Measurements from ENCODE around the gene CTNNA1.
A peak's percentile ranks its signal among the peaks of the same experiment; 100 is the strongest.

CTNNA1 gene

DNA sequence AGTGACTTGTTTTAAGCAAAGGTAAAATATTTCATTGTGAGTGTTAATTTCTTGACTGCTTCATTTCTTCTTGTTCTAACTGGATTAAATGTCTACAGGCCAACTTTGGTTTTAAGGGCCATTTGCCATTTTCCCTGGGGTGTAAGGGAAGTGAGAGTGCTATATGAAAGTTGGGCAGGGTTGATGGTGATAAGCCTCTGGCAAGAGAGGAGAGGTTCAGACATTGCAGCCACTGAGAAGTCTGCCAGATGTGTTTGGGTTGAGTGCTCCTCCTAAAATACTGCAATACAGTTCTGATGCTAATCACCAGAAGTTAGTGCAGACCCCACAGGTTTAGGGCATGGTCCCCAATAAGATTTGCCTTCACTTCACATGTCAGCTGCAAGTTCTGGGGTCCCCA, 136.8 kb downstream of the CTNNA1 start:
- H3K4me3 ChIP-seq (ENCODE audit: low read depth, low read length), result no peak overlapping the region
- no peak overlapping the region for H2AFZ ChIP-seq (ENCODE audit: low read length, unreplicated experiment)
- no peak overlapping the region for H3K27ac ChIP-seq (ENCODE audit: low read depth, low read length)
- H3K27me3 ChIP-seq (ENCODE audit: insufficient read depth, low read length), result no peaks in the 10 kb centered on the region
- H3K4me1 ChIP-seq (ENCODE audit: control insufficient read depth, insufficient read depth, low read length, unreplicated experiment), result no peaks in the 10 kb centered on the region
- H3K36me3 ChIP-seq (ENCODE audit: insufficient read depth, low read length), result peaks cover 51% of the 10 kb centered on the region
- H3K79me2 ChIP-seq (ENCODE audit: control insufficient read depth, insufficient read depth, low read length, unreplicated experiment), result peaks cover 4% of the 10 kb centered on the region

DNA sequence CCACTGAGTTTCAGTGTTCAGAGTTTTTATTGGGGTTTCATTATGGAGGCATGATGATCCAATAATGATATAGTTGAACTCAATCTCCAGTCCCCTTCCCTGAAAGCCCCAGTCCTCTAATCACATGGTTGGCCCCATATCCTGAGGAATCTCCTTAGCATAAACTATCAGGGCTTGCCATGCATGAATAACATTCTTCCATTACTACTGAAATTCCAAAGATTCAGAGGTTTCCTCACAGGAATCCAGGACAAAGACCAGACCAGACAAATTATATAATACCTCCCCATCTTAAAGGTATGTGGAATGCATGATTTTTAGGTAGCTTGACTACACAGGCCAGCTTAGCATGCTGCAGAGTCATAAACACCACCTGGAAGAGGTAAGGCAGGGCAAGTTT, 137.4 kb downstream of the CTNNA1 start:
- H2AFZ ChIP-seq (ENCODE audit: low read length, unreplicated experiment), result no peak overlapping the region
- no peaks in the 10 kb centered on the region for H3K4me1 ChIP-seq (ENCODE audit: control insufficient read depth, insufficient read depth, low read length, unreplicated experiment)
- peaks cover 6% of the 10 kb centered on the region for H3K79me2 ChIP-seq (ENCODE audit: control insufficient read depth, insufficient read depth, low read length, unreplicated experiment)
- H3K27me3 ChIP-seq (ENCODE audit: insufficient read depth, low read length), result no peaks in the 10 kb centered on the region
- peaks cover 51% of the 10 kb centered on the region for H3K36me3 ChIP-seq (ENCODE audit: insufficient read depth, low read length)
- H3K4me3 ChIP-seq (ENCODE audit: low read depth, low read length), result no peak overlapping the region
- H3K27ac ChIP-seq (ENCODE audit: low read depth, low read length), result no peak overlapping the region

DNA sequence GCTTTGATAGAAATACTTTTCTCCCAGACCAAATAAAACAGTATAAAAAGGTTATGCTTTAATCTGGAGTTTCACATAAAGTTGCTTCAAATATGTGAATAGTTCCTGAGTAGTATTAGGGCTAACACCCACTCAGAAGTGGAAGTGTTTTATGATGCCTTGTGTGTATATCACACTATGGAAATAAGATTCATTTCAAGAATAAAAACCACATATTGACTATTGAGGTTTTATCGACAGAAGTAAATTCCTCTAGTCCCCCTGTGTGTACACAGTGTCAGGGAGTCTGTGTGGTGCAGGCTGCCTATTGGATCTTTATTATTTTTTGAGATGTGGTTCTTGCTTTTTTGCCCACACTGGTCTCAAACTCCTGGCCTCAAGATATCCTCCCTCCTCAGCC, 142.7 kb downstream of the CTNNA1 start:
- Histone ChIP-seq H3K4me1 (ENCODE audit: control insufficient read depth, insufficient read depth, low read length, unreplicated experiment) (peaks cover 15% of the 10 kb centered on the region), H3K79me2 (ENCODE audit: control insufficient read depth, insufficient read depth, low read length, unreplicated experiment) (peaks cover 2% of the 10 kb centered on the region), H3K36me3 (ENCODE audit: insufficient read depth, low read length) (peaks cover 10% of the 10 kb centered on the region), H2AFZ (ENCODE audit: low read length, unreplicated experiment) (no peak overlapping the region), H3K4me3 (ENCODE audit: low read depth, low read length) (no peak overlapping the region), H3K27me3 (ENCODE audit: insufficient read depth, low read length) (no peaks in the 10 kb centered on the region), H3K27ac (ENCODE audit: low read depth, low read length) (no peak overlapping the region)

DNA sequence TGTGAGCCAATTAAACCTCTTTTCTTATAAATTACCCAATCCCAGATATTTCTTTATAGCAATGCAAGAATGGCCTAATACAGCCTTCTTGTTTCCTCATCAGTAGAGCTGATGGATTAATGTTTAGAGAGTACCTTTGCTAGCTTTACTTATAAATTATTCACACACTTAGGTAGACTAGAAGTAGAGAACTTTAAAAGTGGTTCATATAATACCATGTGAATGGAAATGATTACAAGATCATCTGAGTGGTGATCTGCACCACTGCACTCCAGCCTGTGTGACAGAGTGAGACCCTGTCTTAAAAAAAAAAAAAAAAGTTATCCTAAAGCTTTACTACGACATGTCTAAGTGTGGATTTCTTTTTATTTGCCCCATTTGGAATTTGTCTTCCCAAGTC, 145.1 kb downstream of the CTNNA1 start:
- H3K4me3 ChIP-seq (ENCODE audit: low read depth, low read length), result no peak overlapping the region
- H3K27ac ChIP-seq (ENCODE audit: low read depth, low read length), result no peak overlapping the region
- H3K27me3 ChIP-seq (ENCODE audit: insufficient read depth, low read length), result no peaks in the 10 kb centered on the region
- H3K4me1 ChIP-seq (ENCODE audit: control insufficient read depth, insufficient read depth, low read length, unreplicated experiment), result peaks cover 31% of the 10 kb centered on the region
- H3K79me2 ChIP-seq (ENCODE audit: control insufficient read depth, insufficient read depth, low read length, unreplicated experiment), result peaks cover 9% of the 10 kb centered on the region
- H3K36me3 ChIP-seq (ENCODE audit: insufficient read depth, low read length), result 0 out of 2 replicates have a peak, but pooled peaks cover 4% of the 10 kb centered on the region
- no peak overlapping the region for H2AFZ ChIP-seq (ENCODE audit: low read length, unreplicated experiment)

DNA sequence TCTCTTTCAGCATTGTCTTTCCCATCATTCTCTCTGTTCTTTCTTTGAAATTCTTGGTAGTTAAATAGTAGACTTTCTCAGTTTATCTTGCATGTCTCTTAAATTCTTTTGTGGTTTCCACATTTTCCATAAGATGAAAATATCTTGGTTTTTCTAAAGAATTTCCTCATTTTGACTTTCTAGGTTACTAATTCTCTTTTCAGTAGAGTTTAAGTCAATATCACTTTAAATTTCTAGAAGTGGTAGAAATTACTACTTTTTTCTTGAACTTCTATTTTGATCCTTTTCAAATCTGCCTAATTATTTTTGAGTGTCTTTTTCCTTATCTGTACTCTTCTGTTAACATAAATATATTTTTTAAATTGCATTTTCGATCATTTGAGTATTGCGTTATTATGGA, 145.5 kb downstream of the CTNNA1 start:
- Histone ChIP-seq H3K27ac (ENCODE audit: low read depth, low read length) (no peak overlapping the region), H3K4me1 (ENCODE audit: control insufficient read depth, insufficient read depth, low read length, unreplicated experiment) (peaks cover 36% of the 10 kb centered on the region), H3K79me2 (ENCODE audit: control insufficient read depth, insufficient read depth, low read length, unreplicated experiment) (peaks cover 9% of the 10 kb centered on the region), H3K4me3 (ENCODE audit: low read depth, low read length) (no peak overlapping the region), H3K36me3 (ENCODE audit: insufficient read depth, low read length) (peaks cover 5% of the 10 kb centered on the region; the same call in 1 of the 2 replicates), H3K27me3 (ENCODE audit: insufficient read depth, low read length) (no peaks in the 10 kb centered on the region), H2AFZ (ENCODE audit: low read length, unreplicated experiment) (no peak overlapping the region)

DNA sequence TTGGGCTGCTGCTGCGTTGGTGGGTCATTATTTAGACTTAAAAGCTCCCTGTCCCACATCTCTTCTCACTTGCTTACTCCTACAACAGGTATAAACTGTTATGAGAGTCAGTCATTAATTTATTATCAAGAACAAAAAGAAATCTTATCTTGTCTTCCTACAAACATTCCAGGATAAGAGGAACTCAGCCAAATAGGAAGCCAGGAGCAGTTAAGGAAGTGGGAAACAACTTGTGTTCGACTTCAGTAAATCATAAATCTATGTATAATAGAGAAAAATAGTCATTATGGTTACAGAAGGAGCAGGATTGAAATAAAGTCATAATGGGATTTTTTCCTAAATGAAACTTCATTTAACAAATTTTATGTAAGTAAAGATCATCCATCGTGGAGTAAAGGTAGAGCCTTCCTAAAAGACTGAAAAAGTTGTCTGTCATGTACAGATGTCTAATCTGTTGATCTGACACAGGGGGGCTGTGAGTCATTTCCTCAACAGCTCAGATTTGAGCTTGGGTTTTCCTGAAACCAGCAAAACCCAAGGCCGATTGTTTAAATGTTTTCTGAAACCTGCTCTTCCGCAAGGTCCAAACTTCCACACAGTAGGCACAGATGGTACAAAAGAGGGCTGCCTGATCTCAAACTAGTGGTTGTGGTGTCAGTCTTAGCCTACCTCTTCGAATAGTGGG, 147.2 kb downstream of the CTNNA1 start:
- Histone ChIP-seq H3K4me1 (ENCODE audit: control insufficient read depth, insufficient read depth, low read length, unreplicated experiment) (peaks cover 42% of the 10 kb centered on the region), H3K27me3 (ENCODE audit: insufficient read depth, low read length) (no peaks in the 10 kb centered on the region), H2AFZ (ENCODE audit: low read length, unreplicated experiment) (no peak overlapping the region), H3K4me3 (ENCODE audit: low read depth, low read length) (peak overlapping the region; percentile 5; the same call in 1 of the 2 replicates), H3K79me2 (ENCODE audit: control insufficient read depth, insufficient read depth, low read length, unreplicated experiment) (peaks cover 6% of the 10 kb centered on the region), H3K36me3 (ENCODE audit: insufficient read depth, low read length) (peaks cover 16% of the 10 kb centered on the region), H3K27ac (ENCODE audit: low read depth, low read length) (peak overlapping the region; percentile 53)

DNA sequence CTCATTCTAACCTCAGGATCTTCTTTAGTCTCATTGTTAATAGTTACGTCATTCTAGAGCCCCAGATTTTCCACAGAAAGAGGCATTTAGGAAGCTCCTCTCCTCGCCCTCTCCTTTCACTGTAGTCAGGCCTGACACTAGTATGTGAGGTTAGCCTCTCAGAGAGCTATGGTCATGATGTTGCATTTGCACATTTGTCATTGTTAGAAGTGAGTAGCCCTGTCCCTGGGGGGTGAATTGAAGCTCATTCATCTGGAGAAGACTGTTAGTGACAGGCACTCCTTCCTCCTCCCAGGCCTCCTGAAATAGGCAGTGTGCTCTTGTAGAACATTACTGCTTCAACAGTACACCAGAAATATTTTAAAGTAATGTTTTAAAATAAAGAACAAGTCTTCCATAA, 148.5 kb downstream of the CTNNA1 start:
- peaks cover 29% of the 10 kb centered on the region for H3K36me3 ChIP-seq (ENCODE audit: insufficient read depth, low read length)
- H3K4me1 ChIP-seq (ENCODE audit: control insufficient read depth, insufficient read depth, low read length, unreplicated experiment), result peaks cover 43% of the 10 kb centered on the region
- H3K4me3 ChIP-seq (ENCODE audit: low read depth, low read length), result no peak overlapping the region
- peaks cover 6% of the 10 kb centered on the region for H3K79me2 ChIP-seq (ENCODE audit: control insufficient read depth, insufficient read depth, low read length, unreplicated experiment)
- H2AFZ ChIP-seq (ENCODE audit: low read length, unreplicated experiment), result no peak overlapping the region
- no peaks in the 10 kb centered on the region for H3K27me3 ChIP-seq (ENCODE audit: insufficient read depth, low read length)
- no peak overlapping the region for H3K27ac ChIP-seq (ENCODE audit: low read depth, low read length)

DNA sequence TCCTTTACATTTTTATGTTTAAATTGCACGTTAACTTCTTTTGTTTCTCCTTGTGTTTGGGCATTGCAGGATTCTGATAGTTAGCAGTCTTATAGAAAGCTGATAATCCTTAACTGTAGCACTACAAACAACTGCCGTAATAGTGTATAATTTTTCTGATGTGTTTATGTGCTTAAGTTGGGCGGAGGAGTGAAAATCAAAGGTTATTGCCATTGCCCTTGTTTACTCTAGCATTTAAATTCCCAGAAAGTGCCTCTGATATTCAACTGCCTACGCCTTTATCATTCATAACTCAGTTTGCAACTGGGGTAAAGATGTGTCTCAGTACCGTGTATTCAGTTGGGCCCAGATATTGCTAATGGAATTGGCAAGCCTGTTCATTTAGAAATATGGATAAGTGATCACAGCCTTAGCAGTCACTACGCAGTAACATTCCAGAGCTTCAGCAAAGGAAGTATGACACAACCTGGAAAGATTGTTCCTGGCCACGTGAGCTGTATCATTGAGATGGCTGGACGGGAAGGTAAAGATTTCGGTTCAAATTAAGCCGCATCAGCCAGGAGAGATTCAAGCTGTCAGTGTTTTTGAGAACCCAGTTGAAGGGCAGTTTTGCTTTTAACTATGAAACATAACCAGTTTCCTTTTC, 150.0 kb downstream of the CTNNA1 start:
- Histone ChIP-seq H3K27ac (ENCODE audit: low read depth, low read length) (peak overlapping the region; percentile 15; the same call in 1 of the 2 replicates), H3K79me2 (ENCODE audit: control insufficient read depth, insufficient read depth, low read length, unreplicated experiment) (peaks cover 6% of the 10 kb centered on the region)

DNA sequence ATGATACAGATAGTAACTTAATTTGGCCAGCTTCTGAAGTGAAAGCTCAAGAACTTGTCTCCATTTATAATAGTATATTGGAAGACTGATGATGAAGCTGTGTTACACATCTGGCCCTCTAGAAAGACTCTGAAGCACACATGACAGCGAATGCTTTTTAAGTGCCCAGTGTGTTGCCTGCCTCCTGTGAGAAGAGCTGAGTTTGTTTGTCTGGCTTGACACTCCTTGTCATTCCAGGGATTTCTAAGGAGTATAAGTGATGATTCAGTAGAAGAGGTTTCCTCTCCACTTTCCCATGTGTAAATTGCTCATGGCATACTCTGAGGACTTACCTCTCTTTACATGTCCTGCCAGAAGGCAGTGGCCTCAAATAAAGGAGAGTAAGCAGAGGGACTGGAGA, 152.3 kb downstream of the CTNNA1 start:
- peaks cover 42% of the 10 kb centered on the region for H3K36me3 ChIP-seq (ENCODE audit: insufficient read depth, low read length)
- no peaks in the 10 kb centered on the region for H3K27me3 ChIP-seq (ENCODE audit: insufficient read depth, low read length)
- H3K4me3 ChIP-seq (ENCODE audit: low read depth, low read length), result no peak overlapping the region
- H3K79me2 ChIP-seq (ENCODE audit: control insufficient read depth, insufficient read depth, low read length, unreplicated experiment), result peaks cover 6% of the 10 kb centered on the region
- H2AFZ ChIP-seq (ENCODE audit: low read length, unreplicated experiment), result no peak overlapping the region
- H3K27ac ChIP-seq (ENCODE audit: low read depth, low read length), result no peak overlapping the region
- H3K4me1 ChIP-seq (ENCODE audit: control insufficient read depth, insufficient read depth, low read length, unreplicated experiment), result peaks cover 32% of the 10 kb centered on the region

More for the DNA sequence above, 150.0 kb downstream of the CTNNA1 start:
- no peak overlapping the region for H3K4me3 ChIP-seq (ENCODE audit: low read depth, low read length)
- H2AFZ ChIP-seq (ENCODE audit: low read length, unreplicated experiment), result no peak overlapping the region
- H3K36me3 ChIP-seq (ENCODE audit: insufficient read depth, low read length), result peaks cover 29% of the 10 kb centered on the region
- no peaks in the 10 kb centered on the region for H3K27me3 ChIP-seq (ENCODE audit: insufficient read depth, low read length)
- H3K4me1 ChIP-seq (ENCODE audit: control insufficient read depth, insufficient read depth, low read length, unreplicated experiment), result peaks cover 43% of the 10 kb centered on the region

DNA sequence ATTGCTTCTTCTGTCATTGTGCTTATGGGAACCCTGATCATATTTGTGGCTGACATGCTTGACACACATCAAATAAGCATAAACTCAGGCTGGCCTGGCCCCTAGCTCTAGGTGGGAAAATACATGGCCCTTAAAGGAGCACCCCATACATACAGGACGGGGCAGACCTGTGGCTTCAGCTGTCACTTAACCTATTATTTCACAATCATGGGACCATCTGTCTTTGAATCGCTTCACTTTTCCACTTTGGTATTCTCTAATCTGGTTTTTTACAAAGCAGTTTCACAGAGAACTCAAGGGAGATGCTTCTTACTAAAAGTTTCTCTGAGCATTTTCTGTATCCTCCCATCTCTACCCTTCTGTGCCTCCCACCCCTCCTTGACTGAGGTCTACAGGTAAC, 156.5 kb downstream of the CTNNA1 start:
- H3K27me3 ChIP-seq (ENCODE audit: insufficient read depth, low read length), result no peaks in the 10 kb centered on the region
- H3K4me1 ChIP-seq (ENCODE audit: control insufficient read depth, insufficient read depth, low read length, unreplicated experiment), result peaks cover 5% of the 10 kb centered on the region
- H3K4me3 ChIP-seq (ENCODE audit: low read depth, low read length), result no peak overlapping the region
- H3K36me3 ChIP-seq (ENCODE audit: insufficient read depth, low read length), result peaks cover 45% of the 10 kb centered on the region
- H2AFZ ChIP-seq (ENCODE audit: low read length, unreplicated experiment), result no peak overlapping the region
- H3K27ac ChIP-seq (ENCODE audit: low read depth, low read length), result no peak overlapping the region
- H3K79me2 ChIP-seq (ENCODE audit: control insufficient read depth, insufficient read depth, low read length, unreplicated experiment), result no peaks in the 10 kb centered on the region
